Natural killer cell (primary cell): ENCODE data around the gene RFX7. TPM values are rescaled to one million over a fixed set of nuclear protein-coding genes. Genes with fewer than 3 reads are reported as not detected.

ENCODE experiments used
- ATAC-seq, 3 donors: fragments of 150-1000 bp in 2 of 3; fragments of 200-7000 bp in 1 of 3; cut with Tn5 transposase; 1 replicate in 1 of 3; 2 replicates in 2 of 3; pipeline ENCODE4 v1.10.0; 2021; ENCODE audit warnings: mild to moderate bottlenecking in 2 of 3, moderate library complexity in 2 of 3
- DNase-seq, 2 donors: peaks; one replicate each; pipeline versions ENCODE4 v3.0.0 to v3.0.0-alpha.2; 2013 to 2021; ENCODE audit warnings: mixed read lengths in 1 of 2
- H3K27ac ChIP-seq: one replicate; pipeline ENCODE4 v1.5.1; 2013; ENCODE audit warnings: mild to moderate bottlenecking, low read length
- H3K27me3 ChIP-seq: one replicate; pipeline ENCODE4 v1.6.1; 2013; ENCODE audit warnings: low read length; ENCODE audit not compliant: control insufficient read depth, insufficient read depth
- H3K36me3 ChIP-seq: one replicate; pipeline ENCODE4 v1.6.1; 2013; ENCODE audit warnings: low read length; ENCODE audit not compliant: control insufficient read depth, insufficient read depth
- H3K4me1 ChIP-seq: one replicate; pipeline ENCODE4 v1.6.1; 2013; ENCODE audit warnings: low read length; ENCODE audit not compliant: control insufficient read depth, insufficient read depth
- H3K4me3 ChIP-seq: one replicate; pipeline ENCODE4 v1.5.1; 2013; ENCODE audit warnings: low read length
- H3K9me3 ChIP-seq: one replicate; pipeline ENCODE4 v1.6.1; 2013; ENCODE audit warnings: low read length; ENCODE audit not compliant: control insufficient read depth, insufficient read depth
- H3K27ac Mint-ChIP-seq, 2 donors: one replicate each; pipeline ENCODE4 v1.8.0; 2022; ENCODE audit warnings: mild to moderate bottlenecking in 2 of 2, mixed read lengths in 2 of 2, moderate library complexity in 1 of 2
- H3K27me3 Mint-ChIP-seq, 2 donors: one replicate each; pipeline ENCODE4 v1.8.0; 2022; ENCODE audit warnings: low read depth in 2 of 2, mixed read lengths in 2 of 2
- H3K36me3 Mint-ChIP-seq: one replicate; pipeline ENCODE4 v1.8.0; 2022; ENCODE audit warnings: mixed read lengths
- H3K4me1 Mint-ChIP-seq, 2 donors: one replicate each; pipeline ENCODE4 v1.8.0; 2022; ENCODE audit warnings: mixed read lengths in 2 of 2
- H3K4me3 Mint-ChIP-seq: one replicate; pipeline ENCODE4 v1.8.0; 2022; ENCODE audit warnings: mild to moderate bottlenecking, moderate library complexity, mixed read lengths
- H3K9me3 Mint-ChIP-seq, 2 donors: one replicate each; pipeline ENCODE4 v1.8.0; 2022; ENCODE audit warnings: mixed read lengths in 2 of 2
- CTCF ChIP-seq: fragments of 200-600 bp; IDR thresholded peaks from one replicate; pipeline ENCODE4 v1.8.0; 2022; ENCODE audit warnings: antibody characterized with exemption
- WGBS: methylation state at CpG from one replicate; pipeline ENCODE4 v1.1.7; 2013; ENCODE audit warnings: missing lambda C conversion rate; ENCODE audit not compliant: insufficient coverage; 5-methylcytosine and 5-hydroxymethylcytosine counted together
- intact Hi-C: fragments of 100-400 bp; cut with micrococcal nuclease; formaldehyde crosslinking; loops from one replicate; pipeline ENCODE4 v1.14.2; 2022
- total RNA-seq, 4 donors: library from RNA; stranded (reverse); fragments of 120-200 nt in 1 of 4; gene quantifications; one replicate each; pipeline versions ENCODE4 v1.2.3 to v1.2.4, GENCODE V29; 2013 to 2022

Gene RFX7
- total RNA-seq, 3 donors from 2014 or later (not counting 1 experiment from before 2014, with no cell fraction given): 25.0 to 37.4 (median 33.8) TPM

GRCh38 chr15:56094171-56094570, 149.5 kb downstream of the RFX7 start:
- Histone ChIP-seq H3K4me1 (no peaks in the 10 kb centered on the region), H3K27me3 (no peaks in the 10 kb centered on the region), H3K4me3 (no peak overlapping the region), H3K36me3 (peaks cover 51% of the 10 kb centered on the region), H3K9me3 (no peaks in the 10 kb centered on the region), H3K27ac (no peak overlapping the region)
- TF ChIP-seq CTCF: no peak
- no peak overlapping the region for H3K4me3 Mint-ChIP-seq
- DNase-seq: no peak
- intact Hi-C loops: no loop called here
- no peak overlapping the region for H3K27ac Mint-ChIP-seq
- peaks cover 0 to 7% of the 10 kb centered on the region in 2 donors for H3K4me1 Mint-ChIP-seq
- ATAC-seq: no peak
- peaks cover 33% of the 10 kb centered on the region for H3K36me3 Mint-ChIP-seq
- H3K27me3 Mint-ChIP-seq: no peaks in the 10 kb centered on the region
- no peaks in the 10 kb centered on the region for H3K9me3 Mint-ChIP-seq
- 93% methylated on average over 5 of the region's 5 CpGs for WGBS

DNA sequence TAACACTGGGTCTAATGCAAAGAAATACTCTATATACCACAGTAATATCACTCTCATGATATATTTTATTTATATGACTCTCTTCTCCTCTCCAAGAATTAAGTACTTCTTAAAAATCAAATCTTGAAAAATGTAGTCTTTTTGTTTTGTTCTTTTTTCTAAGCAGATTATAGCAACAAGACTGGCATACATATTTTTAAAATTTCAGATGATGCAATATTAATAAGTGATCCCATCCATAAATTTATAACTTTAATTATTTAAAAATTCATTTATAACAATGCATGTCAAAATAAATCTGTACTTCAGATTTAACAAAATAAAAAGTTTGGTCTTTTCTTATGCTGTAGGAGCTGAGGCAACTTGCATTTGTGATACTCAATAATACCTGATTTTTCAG, 155.3 kb downstream of the RFX7 start:
- peaks cover 0 to 15% of the 10 kb centered on the region in 2 donors for H3K4me1 Mint-ChIP-seq
- no peak for TF ChIP-seq CTCF
- Histone ChIP-seq H3K9me3 (peaks cover 3% of the 10 kb centered on the region), H3K4me1 (no peaks in the 10 kb centered on the region), H3K27me3 (no peaks in the 10 kb centered on the region), H3K4me3 (no peak overlapping the region), H3K27ac (no peak overlapping the region), H3K36me3 (peaks cover 5% of the 10 kb centered on the region)
- intact Hi-C loops: no loop called here
- no peak for ATAC-seq
- no peaks in the 10 kb centered on the region for H3K9me3 Mint-ChIP-seq
- no peak for DNase-seq
- H3K27ac Mint-ChIP-seq: no peak overlapping the region
- H3K36me3 Mint-ChIP-seq: peaks cover 1% of the 10 kb centered on the region
- H3K4me3 Mint-ChIP-seq: no peak overlapping the region
- H3K27me3 Mint-ChIP-seq: peaks cover 0 to 3% of the 10 kb centered on the region in 2 donors

GRCh38 chr15:56086566-56086965, 157.1 kb downstream of the RFX7 start:
- Mint-ChIP-seq H3K36me3 (no peaks in the 10 kb centered on the region), H3K27ac (no peak overlapping the region), H3K9me3 (no peaks in the 10 kb centered on the region), H3K4me3 (no peak overlapping the region), H3K4me1 (peaks cover 0 to 15% of the 10 kb centered on the region in 2 donors), H3K27me3 (peaks cover 0 to 3% of the 10 kb centered on the region in 2 donors)
- DNase-seq (no peak), ATAC-seq (no peak)
- H3K4me1 ChIP-seq: no peaks in the 10 kb centered on the region
- TF ChIP-seq CTCF: no peak
- no peak overlapping the region for H3K4me3 ChIP-seq
- intact Hi-C loops: no loop called here
- no peak overlapping the region for H3K27ac ChIP-seq
- H3K36me3 ChIP-seq: no peaks in the 10 kb centered on the region
- WGBS: no CpG with 5 or more reads among the region's 1 CpG
- H3K9me3 ChIP-seq: peaks cover 3% of the 10 kb centered on the region
- no peaks in the 10 kb centered on the region for H3K27me3 ChIP-seq

DNA sequence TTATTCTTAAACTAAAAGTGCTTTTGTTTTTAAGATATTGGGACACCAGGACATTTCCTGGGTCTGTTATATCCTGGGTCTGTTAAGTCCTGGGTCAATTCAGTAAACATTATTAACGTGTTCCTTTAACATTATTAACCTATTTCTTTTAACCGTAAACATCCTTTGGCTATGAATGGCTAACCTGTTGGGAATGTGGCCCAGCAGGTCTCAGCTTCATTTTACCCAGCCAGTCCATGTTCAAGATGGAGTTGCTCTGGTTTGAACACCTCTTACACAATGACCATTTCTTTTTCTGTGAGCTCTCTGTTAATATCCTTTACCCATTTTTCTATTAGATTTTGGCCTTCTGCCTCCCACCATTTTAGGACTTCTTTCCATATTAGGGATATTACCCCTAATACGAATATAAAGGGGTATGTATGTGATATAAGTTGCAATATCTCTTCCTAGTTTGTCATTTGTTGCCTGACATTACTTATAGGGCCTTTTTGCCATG, 161.4 kb downstream of the RFX7 start:
- Histone ChIP-seq H3K9me3 (peaks cover 2% of the 10 kb centered on the region), H3K27me3 (no peaks in the 10 kb centered on the region), H3K27ac (no peak overlapping the region), H3K4me3 (no peak overlapping the region), H3K36me3 (no peaks in the 10 kb centered on the region), H3K4me1 (no peaks in the 10 kb centered on the region)
- intact Hi-C loops: no loop called here
- no peaks in the 10 kb centered on the region for H3K36me3 Mint-ChIP-seq
- peaks cover 6 to 8% of the 10 kb centered on the region in 2 donors for H3K27me3 Mint-ChIP-seq
- peaks cover 0 to 8% of the 10 kb centered on the region in 2 donors for H3K4me1 Mint-ChIP-seq
- no peak for TF ChIP-seq CTCF
- 91% methylated on average over 2 of the region's 3 CpGs for whole genome bisulfite sequencing
- DNase-seq (no peak), ATAC-seq (no peak)
- H3K4me3 Mint-ChIP-seq: no peak overlapping the region
- H3K27ac Mint-ChIP-seq: no peak overlapping the region
- H3K9me3 Mint-ChIP-seq: no peaks in the 10 kb centered on the region
